ENCODE results near the gene CTSW.

- TF ChIP-seq EZH2 (IDR thresholded peaks at IDR 0.05) = no peak
- TF ChIP-seq POLR2AphosphoS5 (IDR thresholded peaks at IDR 0.05; ENCODE audit: borderline replicate concordance, low read depth, low read length) = no peak
These were observed 390 bp downstream of the CTSW start for GRCh38 chr11:65880027-65880426.
